Measurements from ENCODE around the gene HELQ.

HELQ gene

DNA sequence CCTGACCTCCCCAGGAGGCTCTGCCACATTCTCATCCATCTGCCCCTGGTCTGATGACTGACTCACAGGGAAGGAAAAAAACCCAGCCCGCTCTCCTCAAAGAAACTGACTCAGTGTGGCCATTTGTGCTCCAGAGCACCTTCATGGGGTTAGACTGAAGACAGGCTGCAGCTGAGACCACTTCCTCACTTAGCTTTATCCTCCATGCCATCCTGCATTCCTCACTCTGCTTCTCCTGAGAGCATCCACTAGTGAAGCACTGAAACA, 85.0 kb downstream of the HELQ start:
- DNase-seq: no peak

DNA sequence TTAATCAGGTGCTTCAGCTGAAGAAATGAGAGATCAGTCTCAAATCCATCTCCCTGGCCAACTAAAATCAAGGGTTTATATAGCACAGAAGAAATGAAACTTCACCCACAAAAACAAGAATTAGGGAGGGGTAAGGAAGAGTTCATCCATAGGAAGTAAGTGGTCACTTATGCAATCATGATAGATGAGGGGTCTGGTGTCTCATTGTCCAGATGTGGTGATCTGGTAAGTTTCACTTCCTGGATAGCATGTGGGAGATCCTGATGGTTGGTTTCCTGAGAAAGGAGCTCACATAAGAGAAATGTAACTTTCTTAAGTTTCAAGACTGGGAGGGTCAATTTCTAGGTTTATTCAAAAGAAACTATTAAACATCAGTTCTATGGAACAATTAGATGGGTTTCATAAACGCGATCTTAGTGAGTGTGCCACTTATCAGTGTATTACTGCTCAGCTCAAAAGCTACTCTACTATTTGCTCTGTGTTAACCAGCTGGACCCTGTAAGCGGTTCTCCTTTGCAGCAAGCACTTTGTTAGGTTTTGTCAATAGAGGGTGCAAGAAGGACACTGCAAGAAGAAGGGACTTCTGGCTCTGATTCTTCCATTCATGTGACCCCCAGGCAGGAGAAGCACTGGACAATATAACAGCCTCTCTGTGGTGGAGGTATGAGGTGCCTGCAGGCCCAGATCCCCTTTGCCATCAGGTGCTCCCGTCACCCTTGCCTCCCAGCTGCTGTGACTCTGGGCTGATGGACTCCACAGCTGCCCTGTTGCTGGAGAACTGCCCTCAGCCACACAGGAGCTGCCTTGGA, 85.6 kb downstream of the HELQ start:
- no peak for DNase-seq

DNA sequence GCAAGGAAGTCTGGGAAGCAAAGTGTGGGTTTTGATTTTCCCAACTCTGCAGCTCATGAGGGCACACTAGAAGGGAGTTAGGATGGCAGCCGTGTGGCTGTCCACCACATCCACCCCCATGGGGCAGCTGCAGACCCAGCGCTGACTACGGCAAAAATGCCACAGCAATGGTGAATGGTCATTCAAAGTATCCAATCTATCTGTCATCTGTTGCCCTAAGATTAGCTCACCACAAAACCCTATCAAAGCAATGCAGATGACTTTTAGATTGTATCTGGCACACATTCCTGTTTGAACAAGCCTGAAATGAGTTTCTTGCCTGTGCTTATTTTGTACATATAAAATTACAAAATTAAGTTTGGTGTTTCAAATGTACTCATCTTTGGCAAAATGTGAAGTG, 91.3 kb downstream of the HELQ start:
- DNase-seq: no peak

DNA sequence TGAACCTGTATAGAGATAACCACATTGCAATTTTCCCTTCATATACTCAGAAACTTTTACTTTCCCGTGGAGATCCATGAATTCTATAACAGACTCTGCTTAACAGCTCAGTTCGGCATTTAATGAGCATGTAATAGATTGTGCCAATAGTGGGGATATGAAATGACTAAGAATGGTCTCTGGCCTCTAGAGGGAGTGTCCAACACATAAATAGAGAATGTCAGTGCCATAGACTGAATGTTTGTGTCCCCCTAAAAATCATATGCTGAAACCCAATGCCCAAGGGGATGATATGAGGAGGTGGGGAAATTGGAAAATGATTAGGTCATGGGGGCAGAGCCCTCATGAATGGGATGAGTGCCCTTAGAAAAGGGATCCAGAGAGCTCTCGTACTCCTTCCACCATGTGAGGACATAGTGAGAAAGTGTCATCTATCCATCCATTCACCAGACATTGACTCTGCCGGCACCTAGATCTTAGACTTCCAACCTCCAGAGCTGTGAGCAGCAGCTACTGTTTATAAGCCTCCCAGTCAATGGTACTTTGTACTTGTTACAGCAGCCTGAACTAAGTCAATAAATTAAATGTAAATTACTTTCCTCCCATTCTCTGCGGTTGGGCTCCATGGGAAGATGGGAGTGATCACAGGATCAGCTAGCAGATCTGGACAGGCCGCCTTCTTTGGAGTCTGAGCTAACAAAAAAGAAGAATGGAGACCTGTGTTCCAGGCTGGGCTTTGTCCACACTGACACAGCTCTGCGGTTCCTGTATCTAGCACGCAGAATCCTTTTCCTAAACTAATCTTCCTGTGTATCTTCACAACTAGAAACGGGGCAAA, 92.9 kb downstream of the HELQ start:
- DNase-seq: no peak

DNA sequence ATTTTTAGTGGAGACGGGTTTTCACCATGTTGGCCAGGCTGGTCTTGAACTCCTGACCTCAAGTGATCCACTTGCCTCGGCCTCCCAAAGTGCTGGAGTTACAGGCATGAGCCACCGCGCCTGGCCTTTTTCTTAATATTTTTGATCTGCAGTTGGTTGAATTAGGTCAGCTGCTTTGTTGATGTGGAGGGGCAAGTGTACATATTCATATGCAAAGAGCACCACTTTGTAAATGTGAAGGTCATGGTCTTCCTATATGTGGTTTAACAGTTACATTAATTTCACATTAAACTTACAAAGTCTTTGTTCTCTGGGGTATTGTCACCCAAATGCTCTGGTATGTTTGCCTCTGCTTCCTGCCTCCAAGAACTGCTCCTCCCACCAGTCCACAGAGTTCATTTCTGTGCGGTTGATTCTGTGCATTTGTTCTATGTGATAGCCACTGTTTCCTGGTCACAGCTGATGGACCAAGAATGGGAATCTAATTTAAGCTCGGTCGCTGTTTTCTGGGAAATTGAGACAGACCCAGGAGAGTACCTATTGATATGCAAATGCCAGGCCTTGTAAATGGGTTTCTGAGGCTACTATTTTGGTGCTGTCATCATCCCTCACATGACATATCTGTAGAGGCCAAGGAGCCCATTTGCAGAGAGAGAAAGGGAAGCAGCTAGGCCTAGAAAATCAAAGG, 94.1 kb downstream of the HELQ start:
- DNase-seq: no peak

DNA sequence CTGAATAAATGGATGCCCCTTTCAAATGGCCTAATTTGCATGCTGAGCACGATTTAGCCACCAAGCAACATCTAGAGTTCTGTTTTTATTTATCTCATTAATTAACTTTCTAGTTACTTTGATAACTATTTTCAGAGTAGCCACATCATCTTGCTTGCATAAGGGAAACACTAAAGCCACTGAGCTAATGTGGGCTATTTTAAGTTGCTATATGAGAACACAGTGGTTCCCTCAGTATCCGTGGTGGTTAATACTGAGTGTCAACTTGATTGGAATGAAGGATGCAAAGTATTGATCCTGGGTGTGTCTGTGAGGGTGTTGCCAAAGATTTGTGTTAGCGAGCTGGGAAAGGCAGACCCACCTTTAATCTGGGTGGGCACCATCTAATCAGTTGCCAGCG, 95.6 kb downstream of the HELQ start:
- no peak for DNase-seq

DNA sequence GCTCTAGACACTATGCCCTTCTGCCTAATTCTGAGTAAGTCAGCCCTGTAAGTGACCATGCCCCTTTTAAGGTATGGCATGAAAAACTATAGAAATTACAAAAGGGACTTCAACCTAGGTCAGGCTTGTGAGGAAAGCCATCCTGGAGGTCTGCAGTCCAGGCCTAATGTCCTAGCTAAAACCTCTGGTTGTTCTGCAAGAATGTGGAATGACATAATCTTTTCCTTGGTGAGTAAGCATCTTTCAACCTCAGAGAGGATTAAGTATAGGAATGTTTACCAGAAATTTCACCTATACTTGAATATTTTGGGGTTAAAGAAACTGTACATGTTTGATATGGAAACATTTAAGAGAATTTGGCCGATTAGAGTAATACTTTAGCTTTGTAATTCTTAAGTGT, 97.2 kb downstream of the HELQ start:
- DNase-seq: no peak

Data from stimulated activated naive CD4-positive, alpha-beta T cell treated with Interleukin-2 at 50 U/mL for 16 hours (primary cell).